Ovary (tissue), 1 donor: ENCODE data around the gene OGDHL.

Source experiments
- EP300 ChIP-seq: sonication (generic); formaldehyde crosslinking; IDR thresholded peaks from one replicate; pipeline ENCODE4 v1.6.1; 2017; ENCODE audit warnings: antibody characterized with exemption
- POLR2A ChIP-seq: fragments of 450-650 bp; IDR thresholded peaks from one replicate; pipeline ENCODE4 v1.6.1; 2017; ENCODE audit warnings: antibody characterized with exemption, mild to moderate bottlenecking, moderate library complexity

GRCh38 chr10:49798275-49798674 is 36.2 kb upstream of the OGDHL start:
- no peak for TF ChIP-seq POLR2A
- no peak for TF ChIP-seq EP300
